Measurements from ENCODE around the gene ASPHD2.
A peak's percentile ranks its signal among the peaks of the same experiment; 100 is the strongest.

ASPHD2 gene

GRCh38 chr22:26445577-26446275 is 16.7 kb downstream of the ASPHD2 start:
- no peak for DNase-seq (ENCODE audit: low read depth in 2 of 2)

- DNase-seq (ENCODE audit: low read depth in 2 of 2), result no peak
Observed at GRCh38 chr22:26446808-26447515, 17.9 kb downstream of the ASPHD2 start.

- no peak for DNase-seq (ENCODE audit: low read depth in 2 of 2)
Observed at GRCh38 chr22:26447584-26448329, 18.7 kb downstream of the ASPHD2 start.

- no peak for DNase-seq (ENCODE audit: low read depth in 2 of 2)
Observed at GRCh38 chr22:26448334-26448733, 19.3 kb downstream of the ASPHD2 start.

- no peak for DNase-seq (ENCODE audit: low read depth in 2 of 2)
Observed at GRCh38 chr22:26448941-26449340, 19.9 kb downstream of the ASPHD2 start.

GRCh38 chr22:26450453-26451185 is 21.6 kb downstream of the ASPHD2 start:
- no peak for DNase-seq (ENCODE audit: low read depth in 2 of 2)

- no peak for DNase-seq (ENCODE audit: low read depth in 2 of 2)
Observed at GRCh38 chr22:26452236-26453016, 23.4 kb downstream of the ASPHD2 start.

GRCh38 chr22:26453216-26453615 is 24.2 kb downstream of the ASPHD2 start:
- no peak for DNase-seq (ENCODE audit: low read depth in 2 of 2)

GRCh38 chr22:26453812-26454500 is 24.9 kb downstream of the ASPHD2 start:
- no peak for DNase-seq (ENCODE audit: low read depth in 2 of 2)

GRCh38 chr22:26457661-26458272 is 28.7 kb downstream of the ASPHD2 start:
- no peak for DNase-seq (ENCODE audit: low read depth in 2 of 2)

- DNase-seq (ENCODE audit: low read depth in 2 of 2), result no peak
Observed at GRCh38 chr22:26460202-26460601, 31.1 kb downstream of the ASPHD2 start.

GRCh38 chr22:26461188-26461810 is 32.2 kb downstream of the ASPHD2 start:
- DNase-seq (ENCODE audit: low read depth in 2 of 2), result peak; percentile 6 to 8

- DNase-seq (ENCODE audit: low read depth in 2 of 2), result no peak
Observed at GRCh38 chr22:26462051-26462450, 33.0 kb downstream of the ASPHD2 start.

GRCh38 chr22:26462641-26463040 is 33.6 kb downstream of the ASPHD2 start:
- DNase-seq (ENCODE audit: low read depth in 2 of 2), result no peak

- no peak for DNase-seq (ENCODE audit: low read depth in 2 of 2)
Observed at GRCh38 chr22:26463101-26463661, 34.1 kb downstream of the ASPHD2 start.

- no peak for DNase-seq (ENCODE audit: low read depth in 2 of 2)
Observed at GRCh38 chr22:26463688-26464087, 34.6 kb downstream of the ASPHD2 start.

GRCh38 chr22:26464312-26464711 is 35.3 kb downstream of the ASPHD2 start:
- DNase-seq (ENCODE audit: low read depth in 2 of 2), result no peak

GRCh38 chr22:26466196-26466595 is 37.1 kb downstream of the ASPHD2 start:
- no peak for DNase-seq (ENCODE audit: low read depth in 2 of 2)

- no peak for DNase-seq (ENCODE audit: low read depth in 2 of 2)
Observed at GRCh38 chr22:26470807-26471206, 41.7 kb downstream of the ASPHD2 start.
